ENCODE measurements around the gene LPP. TPM values are rescaled to one million over a fixed set of nuclear protein-coding genes. Genes with fewer than 3 reads are reported as not detected.

The LPP gene
- total RNA-seq, 1 experiment from 2014 or later: 264 TPM

DNA sequence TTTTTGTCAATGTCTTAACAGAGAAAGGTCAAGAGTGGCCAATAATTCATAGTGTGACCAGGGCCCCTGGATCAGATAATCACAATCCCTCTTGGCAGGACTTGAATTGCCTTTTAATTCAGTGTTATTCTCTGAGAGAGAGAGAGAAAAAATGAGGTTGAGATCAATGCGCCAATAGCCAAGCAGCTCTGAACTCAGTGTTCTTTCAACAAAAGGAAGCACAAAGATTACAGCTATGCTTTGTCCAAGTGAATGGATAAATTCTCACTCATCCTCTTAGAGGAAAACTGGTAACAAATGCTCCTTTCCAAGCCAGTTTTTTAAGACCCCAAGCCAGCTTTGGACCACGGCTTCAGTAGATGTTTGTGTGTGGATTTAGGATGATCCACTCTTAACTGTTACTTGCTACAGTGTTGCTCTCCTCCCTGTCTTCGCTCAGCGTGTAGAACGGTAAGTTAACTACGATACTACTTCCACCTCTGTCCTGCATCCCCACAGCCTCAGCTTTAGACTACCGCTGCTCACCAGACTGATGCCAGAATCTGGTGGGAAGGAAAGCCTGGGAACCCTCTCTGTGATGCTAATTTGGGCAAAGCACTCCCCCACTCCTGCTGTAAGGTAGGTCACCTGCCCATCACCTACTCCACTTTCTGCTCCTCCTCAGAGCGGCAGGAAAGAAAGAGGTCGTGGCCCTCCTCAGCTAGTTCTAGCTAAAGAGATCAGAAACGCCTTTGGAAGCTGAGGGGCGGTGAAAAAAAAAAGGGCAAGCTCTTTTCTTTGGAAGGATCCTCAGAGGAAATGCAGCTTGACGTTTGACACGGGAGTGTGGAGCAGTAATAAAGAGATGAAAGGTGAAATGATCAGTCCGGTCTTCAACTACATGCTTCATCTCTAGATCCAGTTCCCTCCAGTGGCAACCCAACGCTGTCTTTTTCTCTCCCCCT, 46.8 kb upstream of the LPP start:
- Mint-ChIP-seq H3K27ac (ENCODE audit: unreplicated experiment) (no peak overlapping the region), H3K9me3 (ENCODE audit: low read depth, unreplicated experiment) (no peaks in the 10 kb centered on the region), H3K4me3 (ENCODE audit: low read depth, unreplicated experiment) (no peak overlapping the region), H3K4me1 (ENCODE audit: low read depth, unreplicated experiment) (no peaks in the 10 kb centered on the region), H3K36me3 (ENCODE audit: insufficient read depth, unreplicated experiment) (no peaks in the 10 kb centered on the region), H3K27me3 (ENCODE audit: unreplicated experiment) (peaks cover 13% of the 10 kb centered on the region)
- CTCF ChIA-PET: interaction anchor here (0.6 kb wide), 1 partner anchor 402 kb away, joined by 3 read pairs; no protein-coding TSS in a partner anchor
- DNase-seq: no peak
- BruUV-seq (replicated peaks): no TSS peak
- intact Hi-C loops (cut with micrococcal nuclease; ENCODE audit: unreplicated experiment): no loop called here
- TF ChIP-seq, protein P1, sequence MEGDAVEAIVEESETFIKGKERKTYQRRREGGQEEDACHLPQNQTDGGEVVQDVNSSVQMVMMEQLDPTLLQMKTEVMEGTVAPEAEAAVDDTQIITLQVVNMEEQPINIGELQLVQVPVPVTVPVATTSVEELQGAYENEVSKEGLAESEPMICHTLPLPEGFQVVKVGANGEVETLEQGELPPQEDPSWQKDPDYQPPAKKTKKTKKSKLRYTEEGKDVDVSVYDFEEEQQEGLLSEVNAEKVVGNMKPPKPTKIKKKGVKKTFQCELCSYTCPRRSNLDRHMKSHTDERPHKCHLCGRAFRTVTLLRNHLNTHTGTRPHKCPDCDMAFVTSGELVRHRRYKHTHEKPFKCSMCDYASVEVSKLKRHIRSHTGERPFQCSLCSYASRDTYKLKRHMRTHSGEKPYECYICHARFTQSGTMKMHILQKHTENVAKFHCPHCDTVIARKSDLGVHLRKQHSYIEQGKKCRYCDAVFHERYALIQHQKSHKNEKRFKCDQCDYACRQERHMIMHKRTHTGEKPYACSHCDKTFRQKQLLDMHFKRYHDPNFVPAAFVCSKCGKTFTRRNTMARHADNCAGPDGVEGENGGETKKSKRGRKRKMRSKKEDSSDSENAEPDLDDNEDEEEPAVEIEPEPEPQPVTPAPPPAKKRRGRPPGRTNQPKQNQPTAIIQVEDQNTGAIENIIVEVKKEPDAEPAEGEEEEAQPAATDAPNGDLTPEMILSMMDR (IDR thresholded peaks at IDR 0.05; ENCODE audit: unreplicated experiment): no peak

DNA sequence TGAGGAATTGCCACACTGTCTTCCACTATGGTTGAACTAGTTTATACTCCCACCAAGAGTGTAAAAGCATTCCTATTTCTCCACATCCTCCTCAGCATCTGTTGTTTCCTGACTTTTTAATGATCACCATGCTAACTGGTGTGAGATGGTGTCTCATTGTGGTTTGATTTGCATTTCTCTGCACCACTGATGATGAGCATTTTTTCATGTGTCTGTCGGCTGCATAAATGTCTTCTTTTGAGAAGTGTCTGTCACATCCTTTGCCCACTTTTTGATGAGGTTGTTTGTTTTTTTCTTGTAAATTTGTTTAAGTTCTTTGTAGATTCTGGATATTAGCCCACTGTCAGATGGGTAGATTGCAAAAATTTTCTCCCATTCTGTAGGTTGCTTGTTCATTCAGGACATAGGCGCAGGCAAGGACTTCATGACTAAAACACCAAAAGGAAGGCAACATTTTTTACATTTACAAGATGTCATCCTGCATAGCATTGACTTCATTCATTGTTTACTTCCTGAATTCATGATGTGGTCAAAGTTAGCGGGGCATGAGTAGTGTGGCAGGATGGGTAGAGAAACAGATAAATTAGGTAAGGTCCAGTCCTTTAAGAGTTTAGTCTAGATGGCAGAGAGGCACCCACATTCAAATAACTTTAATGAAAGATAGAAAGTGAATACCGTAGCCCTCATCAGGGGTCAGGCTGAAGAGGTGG, 45.1 kb upstream of the LPP start:
- TF ChIP-seq, protein P1 (IDR thresholded peaks at IDR 0.05; ENCODE audit: unreplicated experiment): no peak
- Mint-ChIP-seq H3K27me3 (ENCODE audit: unreplicated experiment) (peaks cover 13% of the 10 kb centered on the region), H3K36me3 (ENCODE audit: insufficient read depth, unreplicated experiment) (no peaks in the 10 kb centered on the region), H3K9me3 (ENCODE audit: low read depth, unreplicated experiment) (no peaks in the 10 kb centered on the region), H3K4me3 (ENCODE audit: low read depth, unreplicated experiment) (no peak overlapping the region), H3K4me1 (ENCODE audit: low read depth, unreplicated experiment) (no peaks in the 10 kb centered on the region), H3K27ac (ENCODE audit: unreplicated experiment) (no peak overlapping the region)
- CTCF ChIA-PET: no interaction called here
- no peak for DNase-seq
- no TSS peak for BruUV-seq (replicated peaks)
- intact Hi-C loops (cut with micrococcal nuclease; ENCODE audit: unreplicated experiment): no loop called here

DNA sequence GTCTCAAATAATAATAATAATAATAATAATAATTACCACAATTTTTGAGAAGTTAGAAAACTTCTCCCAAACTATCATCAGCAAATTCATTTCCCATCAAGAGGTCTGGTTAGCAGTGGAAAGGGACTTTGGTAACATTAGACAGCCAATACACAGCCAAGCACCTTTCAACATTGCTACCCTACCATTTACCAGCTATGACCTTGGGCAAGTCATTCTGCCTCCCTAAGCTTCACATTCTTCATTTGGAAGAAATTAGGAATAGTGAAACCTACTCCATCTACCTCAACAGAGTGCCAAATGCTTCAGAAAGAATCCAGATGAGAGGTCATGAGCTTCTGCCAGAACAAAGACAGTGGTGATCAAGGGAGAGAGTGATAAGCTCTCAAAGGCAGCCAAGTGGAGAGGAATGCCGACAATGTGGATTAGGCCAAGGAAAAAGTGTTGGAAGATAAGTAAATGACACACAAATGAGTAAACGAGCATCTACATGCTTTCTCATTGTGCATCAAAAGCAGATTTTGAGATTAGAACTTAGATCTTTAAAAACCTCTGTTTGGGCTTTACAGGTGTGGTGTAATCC, 42.9 kb upstream of the LPP start:
- TF ChIP-seq, protein P1 (IDR thresholded peaks at IDR 0.05; ENCODE audit: unreplicated experiment): no peak
- no TSS peak for BruUV-seq (replicated peaks)
- H3K27ac Mint-ChIP-seq (ENCODE audit: unreplicated experiment): no peak overlapping the region
- no peaks in the 10 kb centered on the region for H3K36me3 Mint-ChIP-seq (ENCODE audit: insufficient read depth, unreplicated experiment)
- H3K9me3 Mint-ChIP-seq (ENCODE audit: low read depth, unreplicated experiment): no peaks in the 10 kb centered on the region
- DNase-seq: no peak
- intact Hi-C loops (cut with micrococcal nuclease; ENCODE audit: unreplicated experiment): no loop called here
- peaks cover 13% of the 10 kb centered on the region for H3K27me3 Mint-ChIP-seq (ENCODE audit: unreplicated experiment)
- CTCF ChIA-PET: interaction anchor here (0.7 kb wide), 3 partner anchors 9 to 791 kb away, joined by 3 to 4 read pairs (median 3); no protein-coding TSS in a partner anchor
- no peak overlapping the region for H3K4me3 Mint-ChIP-seq (ENCODE audit: low read depth, unreplicated experiment)
- no peaks in the 10 kb centered on the region for H3K4me1 Mint-ChIP-seq (ENCODE audit: low read depth, unreplicated experiment)

DNA sequence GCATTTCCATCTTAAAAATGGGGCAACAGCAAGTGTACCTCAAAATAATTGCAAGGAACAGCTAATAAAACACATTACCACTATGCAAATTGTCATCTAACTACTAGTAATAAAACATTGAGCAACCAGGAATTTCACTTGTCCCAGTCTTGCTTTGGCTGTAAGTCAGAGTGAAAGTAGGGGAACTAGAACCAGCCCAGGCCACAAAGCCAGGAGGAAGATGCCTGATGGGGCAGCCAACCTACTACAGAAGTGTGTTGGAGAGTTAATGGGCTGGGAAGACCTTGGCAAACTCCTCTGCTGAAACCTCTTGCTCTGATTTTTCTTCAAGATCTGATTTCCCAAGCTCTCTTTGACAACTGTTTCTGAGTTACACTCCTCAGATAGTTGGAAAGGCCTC, 40.2 kb upstream of the LPP start:
- TF ChIP-seq, protein P1 (IDR thresholded peaks at IDR 0.05; ENCODE audit: unreplicated experiment): no peak
- Mint-ChIP-seq H3K9me3 (ENCODE audit: low read depth, unreplicated experiment) (no peaks in the 10 kb centered on the region), H3K36me3 (ENCODE audit: insufficient read depth, unreplicated experiment) (no peaks in the 10 kb centered on the region), H3K27me3 (ENCODE audit: unreplicated experiment) (no peaks in the 10 kb centered on the region), H3K4me1 (ENCODE audit: low read depth, unreplicated experiment) (no peaks in the 10 kb centered on the region), H3K4me3 (ENCODE audit: low read depth, unreplicated experiment) (no peak overlapping the region), H3K27ac (ENCODE audit: unreplicated experiment) (no peak overlapping the region)
- intact Hi-C loops (cut with micrococcal nuclease; ENCODE audit: unreplicated experiment): no loop called here
- CTCF ChIA-PET: no interaction called here
- DNase-seq: no peak
- BruUV-seq (replicated peaks): no TSS peak
